Prostate gland (tissue), 2 donors: ENCODE results near the gene HPS1. TPM values are rescaled to one million over a fixed set of nuclear protein-coding genes. Genes with fewer than 3 reads are reported as not detected.

Experiments used
- DNase-seq: peaks from one replicate; pipeline ENCODE4 v3.0.0-alpha.2; 2019; ENCODE audit warnings: low spot score
- H3K27ac ChIP-seq, 2 donors: fragments of 200-600 bp; sonication (generic); 2 replicates each; pipeline ENCODE4 v1.5.1; 2017 to 2019
- H3K27me3 ChIP-seq: fragments of 200-600 bp; sonication (generic); replicated peaks from 2 replicates; pipeline ENCODE4 v1.5.1; 2019; ENCODE audit not compliant: insufficient read depth
- H3K36me3 ChIP-seq, 2 donors: fragments of 200-600 bp; sonication (generic); 1 replicate in 1 of 2; 2 replicates in 1 of 2; pipeline versions ENCODE4 v1.5.1 to v1.8.1; 2017 to 2019
- H3K4me1 ChIP-seq: fragments of 200-600 bp; sonication (generic); replicated peaks from 2 replicates; pipeline ENCODE4 v1.5.1; 2019
- H3K4me3 ChIP-seq, 2 donors: fragments of 200-600 bp; sonication (generic); 2 replicates each; pipeline ENCODE4 v1.5.1; 2017 to 2019
- H3K9me3 ChIP-seq: fragments of 200-600 bp; sonication (generic); 2 replicates; pipeline ENCODE4 v1.5.1; 2017
- POLR2A ChIP-seq: fragments of 450-650 bp; IDR thresholded peaks from one replicate; pipeline ENCODE4 v1.6.1; 2016; ENCODE audit warnings: antibody characterized with exemption, mild to moderate bottlenecking
- POLR2AphosphoS5 ChIP-seq: sonication (generic); formaldehyde crosslinking; IDR thresholded peaks from one replicate; pipeline ENCODE4 v1.6.1; 2017; ENCODE audit warnings: antibody characterized with exemption
- WGBS: methylation state at CpG from one replicate; pipeline ENCODE4 v1.1.5; 2018; 5-methylcytosine and 5-hydroxymethylcytosine counted together
- intact Hi-C: fragments of 100-400 bp; cut with DNase I; formaldehyde crosslinking; loops from one replicate; pipeline ENCODE4 v1.14.2; 2022
- total RNA-seq, 2 donors: library from RNA; depleted of rRNA; stranded (reverse); fragments of >200 nt; gene quantifications; one replicate each; pipeline ENCODE4 v1.1.0, GENCODE V29; 2016
- TF ChIP-seq, protein P1 (sequence below), 4 experiments: fragments of 200-600 bp in 2 of 4; fragments of 450-650 bp in 2 of 4; sonication (generic) in 2 of 4; IDR thresholded peaks; 1 replicate in 3 of 4; 2 replicates in 1 of 4; pipeline ENCODE4 v1.5.1; 2016 to 2019; ENCODE audit warnings: antibody characterized with exemption in 4 of 4, mild to moderate bottlenecking in 2 of 4, moderate library complexity in 2 of 4

HPS1 gene
- total RNA-seq, 2 donors from 2014 or later = 59.9 to 93.6 TPM

DNA sequence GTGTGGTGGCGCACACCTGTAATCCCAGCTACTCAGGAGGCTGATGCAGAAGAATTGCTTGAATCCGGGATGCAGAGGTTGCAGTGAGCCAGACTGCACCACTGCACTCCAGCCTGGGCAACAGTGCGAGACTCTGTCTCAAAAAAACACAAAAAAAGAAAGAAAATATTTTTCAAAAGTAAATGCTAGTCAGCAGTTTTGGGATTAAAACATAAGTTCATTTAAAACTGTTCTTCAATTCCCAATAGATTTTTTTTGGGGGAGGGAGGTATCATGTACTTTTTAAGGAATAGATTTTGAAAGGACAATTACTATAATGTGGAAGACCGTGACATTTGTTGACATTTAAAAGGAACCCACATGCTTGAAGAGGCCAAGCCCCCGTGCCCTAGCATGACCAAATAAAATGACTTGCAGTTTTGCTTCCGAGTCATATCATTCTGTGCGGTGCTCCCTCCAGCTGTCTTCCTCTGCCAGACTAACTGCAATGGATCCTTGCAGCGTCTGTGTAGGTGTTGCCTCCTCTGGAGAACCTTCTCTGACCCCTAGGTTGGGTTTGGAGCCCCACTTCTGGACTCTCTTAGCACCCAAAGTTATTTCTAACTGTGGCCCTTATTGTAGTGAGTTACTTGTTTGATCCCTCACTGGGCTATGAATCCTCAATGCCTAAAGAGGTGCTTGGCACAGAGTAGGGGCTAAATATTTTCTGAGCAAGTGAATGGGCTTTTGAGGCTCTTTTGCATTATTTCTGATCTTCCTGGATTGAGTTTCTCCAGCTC lies 17.4 kb upstream of the HPS1 start:
- TF ChIP-seq POLR2AphosphoS5 (no peak), POLR2A (no peak)
- TF ChIP-seq, protein P1, sequence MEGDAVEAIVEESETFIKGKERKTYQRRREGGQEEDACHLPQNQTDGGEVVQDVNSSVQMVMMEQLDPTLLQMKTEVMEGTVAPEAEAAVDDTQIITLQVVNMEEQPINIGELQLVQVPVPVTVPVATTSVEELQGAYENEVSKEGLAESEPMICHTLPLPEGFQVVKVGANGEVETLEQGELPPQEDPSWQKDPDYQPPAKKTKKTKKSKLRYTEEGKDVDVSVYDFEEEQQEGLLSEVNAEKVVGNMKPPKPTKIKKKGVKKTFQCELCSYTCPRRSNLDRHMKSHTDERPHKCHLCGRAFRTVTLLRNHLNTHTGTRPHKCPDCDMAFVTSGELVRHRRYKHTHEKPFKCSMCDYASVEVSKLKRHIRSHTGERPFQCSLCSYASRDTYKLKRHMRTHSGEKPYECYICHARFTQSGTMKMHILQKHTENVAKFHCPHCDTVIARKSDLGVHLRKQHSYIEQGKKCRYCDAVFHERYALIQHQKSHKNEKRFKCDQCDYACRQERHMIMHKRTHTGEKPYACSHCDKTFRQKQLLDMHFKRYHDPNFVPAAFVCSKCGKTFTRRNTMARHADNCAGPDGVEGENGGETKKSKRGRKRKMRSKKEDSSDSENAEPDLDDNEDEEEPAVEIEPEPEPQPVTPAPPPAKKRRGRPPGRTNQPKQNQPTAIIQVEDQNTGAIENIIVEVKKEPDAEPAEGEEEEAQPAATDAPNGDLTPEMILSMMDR (IDR thresholded peaks at IDR 0.05) = no peak
- H3K9me3 ChIP-seq = no peaks in the 10 kb centered on the region
- intact Hi-C loops = no loop called here
- H3K4me1 ChIP-seq = no peaks in the 10 kb centered on the region
- no peak overlapping the region for H3K4me3 ChIP-seq
- DNase-seq = no peak
- no peak overlapping the region for H3K27ac ChIP-seq
- H3K36me3 ChIP-seq = no peaks in the 10 kb centered on the region
- no peaks in the 10 kb centered on the region for H3K27me3 ChIP-seq
- 84% methylated on average over 8 of the region's 8 CpGs for WGBS

- H3K4me3 ChIP-seq = no peak overlapping the region
- H3K27me3 ChIP-seq = no peaks in the 10 kb centered on the region
- H3K4me1 ChIP-seq = no peaks in the 10 kb centered on the region
- no peak overlapping the region for H3K27ac ChIP-seq
- WGBS = 94% methylated on average over 6 of the region's 6 CpGs
- H3K9me3 ChIP-seq = no peaks in the 10 kb centered on the region
- TF ChIP-seq POLR2A (no peak), POLR2AphosphoS5 (no peak)
- TF ChIP-seq, protein P1 (IDR thresholded peaks at IDR 0.05) = no peak
- intact Hi-C loops = no loop called here
- no peaks in the 10 kb centered on the region for H3K36me3 ChIP-seq
- DNase-seq = no peak
These were observed 16.3 kb upstream of the HPS1 start for GRCh38 chr10:98463016-98463415.

- no peak for DNase-seq
- TF ChIP-seq POLR2A = no peak
- no peak for TF ChIP-seq POLR2AphosphoS5
- TF ChIP-seq, protein P1 (IDR thresholded peaks at IDR 0.05) = no peak
- H3K27ac ChIP-seq = no peak overlapping the region
- no peak overlapping the region for H3K4me3 ChIP-seq
- no peaks in the 10 kb centered on the region for H3K36me3 ChIP-seq
- no peaks in the 10 kb centered on the region for H3K9me3 ChIP-seq
- no peaks in the 10 kb centered on the region for H3K27me3 ChIP-seq
- H3K4me1 ChIP-seq = no peaks in the 10 kb centered on the region
- intact Hi-C loops = no loop called here
- WGBS = 96% methylated on average over 3 of the region's 3 CpGs
These were observed 14.7 kb upstream of the HPS1 start for GRCh38 chr10:98461500-98461842.

- Histone ChIP-seq H3K4me1 (no peaks in the 10 kb centered on the region), H3K4me3 (no peak overlapping the region), H3K36me3 (no peaks in the 10 kb centered on the region), H3K27ac (no peak overlapping the region), H3K9me3 (no peaks in the 10 kb centered on the region), H3K27me3 (no peaks in the 10 kb centered on the region)
- 76% methylated on average over 3 of the region's 3 CpGs for WGBS
- intact Hi-C loops = no loop called here
- DNase-seq = no peak
- TF ChIP-seq, protein P1 (IDR thresholded peaks at IDR 0.05) = no peak
- peak; percentile 63 for TF ChIP-seq POLR2AphosphoS5
These were observed 14.2 kb upstream of the HPS1 start for GRCh38 chr10:98460837-98461499.
